HL-60 (cell line): ENCODE measurements around the gene TPST1.
"Not testable (repeated sequence)": the region's sequence is repeated elsewhere in the genome, so short reads cannot be mapped to it uniquely, and the experiment has no call there.

Source experiments
- CTCF ChIP-seq: IDR thresholded peaks from one replicate; pipeline ENCODE4 v1.5.1; 2011; ENCODE audit warnings: low read length, control low read depth, inconsistent platforms; ENCODE audit not compliant: insufficient read depth
- POLR2AphosphoS5 ChIP-seq: IDR thresholded peaks from 2 replicates; pipeline ENCODE4 v1.6.1; 2012; ENCODE audit warnings: low read depth
- TF ChIP-seq, protein P1 (sequence below): IDR thresholded peaks from 2 replicates; pipeline ENCODE4 v1.6.1; 2012; ENCODE audit warnings: low read depth; ENCODE audit not compliant: insufficient replicate concordance

GRCh38 chr7:66175006-66175405, 30.1 kb upstream of the TPST1 start:
- TF ChIP-seq CTCF, POLR2AphosphoS5: not testable (repeated sequence)
- TF ChIP-seq, protein P1, sequence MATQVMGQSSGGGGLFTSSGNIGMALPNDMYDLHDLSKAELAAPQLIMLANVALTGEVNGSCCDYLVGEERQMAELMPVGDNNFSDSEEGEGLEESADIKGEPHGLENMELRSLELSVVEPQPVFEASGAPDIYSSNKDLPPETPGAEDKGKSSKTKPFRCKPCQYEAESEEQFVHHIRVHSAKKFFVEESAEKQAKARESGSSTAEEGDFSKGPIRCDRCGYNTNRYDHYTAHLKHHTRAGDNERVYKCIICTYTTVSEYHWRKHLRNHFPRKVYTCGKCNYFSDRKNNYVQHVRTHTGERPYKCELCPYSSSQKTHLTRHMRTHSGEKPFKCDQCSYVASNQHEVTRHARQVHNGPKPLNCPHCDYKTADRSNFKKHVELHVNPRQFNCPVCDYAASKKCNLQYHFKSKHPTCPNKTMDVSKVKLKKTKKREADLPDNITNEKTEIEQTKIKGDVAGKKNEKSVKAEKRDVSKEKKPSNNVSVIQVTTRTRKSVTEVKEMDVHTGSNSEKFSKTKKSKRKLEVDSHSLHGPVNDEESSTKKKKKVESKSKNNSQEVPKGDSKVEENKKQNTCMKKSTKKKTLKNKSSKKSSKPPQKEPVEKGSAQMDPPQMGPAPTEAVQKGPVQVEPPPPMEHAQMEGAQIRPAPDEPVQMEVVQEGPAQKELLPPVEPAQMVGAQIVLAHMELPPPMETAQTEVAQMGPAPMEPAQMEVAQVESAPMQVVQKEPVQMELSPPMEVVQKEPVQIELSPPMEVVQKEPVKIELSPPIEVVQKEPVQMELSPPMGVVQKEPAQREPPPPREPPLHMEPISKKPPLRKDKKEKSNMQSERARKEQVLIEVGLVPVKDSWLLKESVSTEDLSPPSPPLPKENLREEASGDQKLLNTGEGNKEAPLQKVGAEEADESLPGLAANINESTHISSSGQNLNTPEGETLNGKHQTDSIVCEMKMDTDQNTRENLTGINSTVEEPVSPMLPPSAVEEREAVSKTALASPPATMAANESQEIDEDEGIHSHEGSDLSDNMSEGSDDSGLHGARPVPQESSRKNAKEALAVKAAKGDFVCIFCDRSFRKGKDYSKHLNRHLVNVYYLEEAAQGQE: not testable (repeated sequence)
